HepG2 (cell line): ENCODE measurements around the gene C6orf62. TPM values are rescaled to one million over a fixed set of nuclear protein-coding genes. Genes with fewer than 3 reads are reported as not detected.

Experiments
- ATAC-seq: fragments of 200-7000 bp; cut with Tn5 transposase; 3 replicates; pipeline ENCODE4 v1.9.1; 2020; ENCODE audit warnings: mild to moderate bottlenecking, moderate library complexity
- BruUV-seq: library from RNA; stranded (reverse); fragments of 400-500 nt; replicated peaks from 2 replicates; lab custom pipeline; 2021; lab: Mats Ljungman, UMichigan
- CTCF ChIA-PET: fragments of 300-600 bp; formaldehyde crosslinking; extraction: SDS; loops from one replicate; lab custom pipeline; 2021; ENCODE audit warnings: low total read pairs, inconsistent platforms, low intra/inter-chr PET ratio; lab: Yijun Ruan, JAX
- POLR2A ChIA-PET: fragments of 350-600 bp; sonication (Branson Sonifier 250); formaldehyde crosslinking; loops from one replicate; lab custom pipeline; 2020; ENCODE audit warnings: antibody characterized with exemption, inconsistent platforms; lab: Yijun Ruan, JAX
- DNase-seq: peaks from one replicate; pipeline ENCODE4 v3.0.0-alpha.2; 2015; ENCODE audit warnings: low spot score
- FAIRE-seq: peaks from 3 replicates; lab custom pipeline; 2011; peaks lifted over from hg19 to GRCh38; lab: Jason Lieb, UNC
- H2AFZ ChIP-seq: one replicate; pipeline ENCODE4 v1.6.1; 2011; ENCODE audit warnings: low read length, inconsistent platforms
- H3K27ac ChIP-seq: fragments of 300-600 bp; 3 replicates; pipeline ENCODE4 v1.8.0; 2011; ENCODE audit warnings: mixed run types, mild to moderate bottlenecking, mixed read lengths, low read length, inconsistent platforms; ENCODE audit not compliant: insufficient read depth; ENCODE audit errors: extremely low read length
- H3K27me3 ChIP-seq, 2 experiments: fragments of 200-600 bp in 1 of 2; 2 replicates in 1 of 2; 3 replicates in 1 of 2; pipeline versions ENCODE4 v1.6.0 to v1.8.0; 2011; ENCODE audit warnings: low read length in 2 of 2, mild to moderate bottlenecking in 2 of 2, moderate library complexity in 2 of 2, inconsistent platforms in 1 of 2; ENCODE audit not compliant: insufficient read depth in 2 of 2, control insufficient read depth in 1 of 2
- H3K36me3 ChIP-seq, 2 experiments: fragments of 200-600 bp in 1 of 2; replicated peaks in 1 of 2; 2 replicates in 1 of 2; 3 replicates in 1 of 2; pipeline versions ENCODE4 v1.5.1 to v1.8.0; 2011; ENCODE audit warnings: low read length in 2 of 2, inconsistent platforms in 1 of 2; ENCODE audit not compliant: insufficient read depth in 2 of 2, control insufficient read depth in 1 of 2
- H3K4me1 ChIP-seq: 2 replicates; pipeline ENCODE4 v1.5.1; 2012; ENCODE audit warnings: low read length, inconsistent platforms; ENCODE audit not compliant: insufficient read depth
- H3K4me2 ChIP-seq: 2 replicates; pipeline ENCODE4 v1.6.0; 2011; ENCODE audit warnings: low read depth, low read length, inconsistent platforms
- H3K4me3 ChIP-seq, 3 experiments: fragments of 200-600 bp in 1 of 3; sonication (generic), shearing (Covaris generic) in 1 of 3; replicated peaks in 1 of 3; 2 replicates each; pipeline ENCODE4 v1.5.1; 2011 to 2016; ENCODE audit warnings: low read length in 3 of 3, inconsistent platforms in 2 of 3, low read depth in 2 of 3, mild to moderate bottlenecking in 2 of 3, control low read depth in 1 of 3, mixed read lengths in 1 of 3; ENCODE audit not compliant: insufficient read depth in 1 of 3
- H3K79me2 ChIP-seq: one replicate; pipeline ENCODE4 v1.6.1; 2011; ENCODE audit warnings: low read length, inconsistent platforms; ENCODE audit not compliant: insufficient read depth
- H3K9ac ChIP-seq: 2 replicates; pipeline ENCODE4 v1.6.0; 2011; ENCODE audit warnings: mild to moderate bottlenecking, low read depth, low read length, inconsistent platforms; ENCODE audit not compliant: insufficient read depth
- H3K9me3 ChIP-seq: 2 replicates; pipeline ENCODE4 v1.5.1; 2012; ENCODE audit warnings: mild to moderate bottlenecking, low read length
- H4K20me1 ChIP-seq: 2 replicates; pipeline ENCODE4 v1.6.0; 2011; ENCODE audit warnings: inconsistent platforms, mild to moderate bottlenecking, low read length, moderate library complexity; ENCODE audit not compliant: insufficient read depth
- AGO2 ChIP-seq: fragments of 200-400 bp; formaldehyde crosslinking; optimal IDR thresholded peaks from 2 replicates; pipeline ENCODE3; 2017; ENCODE audit warnings: mild to moderate bottlenecking, low read depth, low read length, moderate library complexity
- CREB3 ChIP-seq: sonication (generic); formaldehyde crosslinking; IDR thresholded peaks from 2 replicates; pipeline ENCODE4 v1.5.0; 2020; ENCODE audit warnings: missing genetic modification reagents
- FLYWCH1 ChIP-seq: sonication (generic); formaldehyde crosslinking; IDR thresholded peaks from 2 replicates; pipeline ENCODE4 v1.8.1; 2023; ENCODE audit warnings: mild to moderate bottlenecking, missing genetic modification reagents
- GPN1 ChIP-seq: sonication (generic); formaldehyde crosslinking; IDR thresholded peaks from 2 replicates; pipeline ENCODE4 v1.5.1; 2020; ENCODE audit warnings: missing genetic modification reagents, borderline replicate concordance
- HNRNPLL ChIP-seq: fragments of 200-400 bp; formaldehyde crosslinking; IDR thresholded peaks from 2 replicates; pipeline ENCODE4 v1.6.1; 2017; ENCODE audit warnings: mild to moderate bottlenecking, low read depth, low read length; ENCODE audit not compliant: poor library complexity, severe bottlenecking
- JARID2 ChIP-seq: sonication (generic); formaldehyde crosslinking; IDR thresholded peaks from 2 replicates; pipeline ENCODE4 v1.8.1; 2023; ENCODE audit warnings: missing genetic modification reagents, inconsistent platforms; ENCODE audit not compliant: insufficient replicate concordance
- JDP2 ChIP-seq: sonication (generic); formaldehyde crosslinking; IDR thresholded peaks from 2 replicates; pipeline ENCODE4 v1.8.1; 2022; ENCODE audit warnings: missing genetic modification reagents, borderline replicate concordance
- NFATC3 ChIP-seq: sonication (generic); formaldehyde crosslinking; IDR thresholded peaks from 2 replicates; pipeline ENCODE4 v1.5.1; 2020; ENCODE audit warnings: mild to moderate bottlenecking, missing genetic modification reagents
- PAF1 ChIP-seq: IDR thresholded peaks from 2 replicates; pipeline ENCODE4 v1.6.1; 2016; ENCODE audit warnings: missing genetic modification reagents, missing compliant biosample characterization
- PHF21A ChIP-seq: sonication (generic); formaldehyde crosslinking; IDR thresholded peaks from 2 replicates; pipeline ENCODE4 v1.5.0; 2020; ENCODE audit warnings: mild to moderate bottlenecking, missing genetic modification reagents
- RBFOX2 ChIP-seq: fragments of 200-400 bp; formaldehyde crosslinking; IDR thresholded peaks from 2 replicates; pipeline ENCODE4 v1.6.1; 2017; ENCODE audit warnings: low read depth, mild to moderate bottlenecking, low read length
- RBM22 ChIP-seq: fragments of 200-400 bp; formaldehyde crosslinking; optimal IDR thresholded peaks from 2 replicates; pipeline ENCODE3; 2017; ENCODE audit warnings: mild to moderate bottlenecking, low read length, moderate library complexity
- RORA ChIP-seq: sonication (generic); formaldehyde crosslinking; IDR thresholded peaks from 2 replicates; pipeline ENCODE4 v1.5.0; 2020; ENCODE audit warnings: mild to moderate bottlenecking, missing genetic modification reagents, moderate library complexity
- RXRB ChIP-seq: IDR thresholded peaks from 2 replicates; pipeline ENCODE4 v1.6.1; 2016; ENCODE audit warnings: borderline replicate concordance, missing genetic modification reagents, missing compliant biosample characterization
- SRF ChIP-seq: IDR thresholded peaks from 2 replicates; pipeline ENCODE4 v1.6.1; 2011; ENCODE audit warnings: mild to moderate bottlenecking, low read depth, low read length, moderate library complexity
- SSRP1 ChIP-seq: IDR thresholded peaks from 2 replicates; pipeline ENCODE4 v1.6.1; 2016; ENCODE audit warnings: control low read depth
- TBX2 ChIP-seq: sonication (generic); formaldehyde crosslinking; IDR thresholded peaks from 2 replicates; pipeline ENCODE4 v1.5.0; 2020; ENCODE audit warnings: missing genetic modification reagents, mild to moderate bottlenecking, borderline replicate concordance
- TOE1 ChIP-seq: sonication (generic); formaldehyde crosslinking; IDR thresholded peaks from 2 replicates; pipeline ENCODE4 v1.4.0; 2020; ENCODE audit warnings: mild to moderate bottlenecking, missing genetic modification reagents
- U2AF1 ChIP-seq: fragments of 200-400 bp; formaldehyde crosslinking; optimal IDR thresholded peaks from 2 replicates; pipeline ENCODE3; 2017; ENCODE audit warnings: mild to moderate bottlenecking, low read depth, low read length
- ZFP36 ChIP-seq: fragments of 150-350 bp; IDR thresholded peaks from 2 replicates; pipeline ENCODE4 v1.6.1; 2018; ENCODE audit warnings: borderline replicate concordance, low read length, low read depth; ENCODE audit not compliant: partially characterized antibody
- ZNF230 ChIP-seq: sonication (generic); formaldehyde crosslinking; IDR thresholded peaks from 2 replicates; pipeline ENCODE4 v1.4.0; 2020; ENCODE audit warnings: mild to moderate bottlenecking, missing genetic modification reagents
- ZNF468 ChIP-seq: sonication (generic); formaldehyde crosslinking; IDR thresholded peaks from 2 replicates; pipeline ENCODE4 v1.8.0; 2022; ENCODE audit warnings: mild to moderate bottlenecking, moderate library complexity, missing genetic modification reagents
- ZNF547 ChIP-seq: sonication (generic); formaldehyde crosslinking; IDR thresholded peaks from 2 replicates; pipeline ENCODE4 v1.5.1; 2020; ENCODE audit warnings: mild to moderate bottlenecking, missing genetic modification reagents
- ZNF577 ChIP-seq: sonication (generic); formaldehyde crosslinking; IDR thresholded peaks from 2 replicates; pipeline ENCODE4 v1.4.0; 2020; ENCODE audit warnings: mild to moderate bottlenecking, low read depth, missing genetic modification reagents, borderline replicate concordance
- ZNF619 ChIP-seq: sonication (generic); formaldehyde crosslinking; IDR thresholded peaks from 2 replicates; pipeline ENCODE4 v1.4.0; 2020; ENCODE audit warnings: mild to moderate bottlenecking, missing genetic modification reagents
- ZNF674 ChIP-seq: sonication (generic); formaldehyde crosslinking; IDR thresholded peaks from 2 replicates; pipeline ENCODE4 v1.5.0; 2020; ENCODE audit warnings: low read depth, mild to moderate bottlenecking, missing genetic modification reagents
- ZSCAN9 ChIP-seq: IDR thresholded peaks from 2 replicates; pipeline ENCODE4 v1.6.1; 2016; ENCODE audit warnings: borderline replicate concordance
- WGBS: methylation state at CpG from one replicate; pipeline ENCODE4 v1.1.6; 2017; ENCODE audit warnings: low lambda C conversion rate; 5-methylcytosine and 5-hydroxymethylcytosine counted together
- in situ Hi-C: cut with HindIII; loops from 2 replicates; pipeline ENCODE4 v1.10.0; 2017; ENCODE audit warnings: low pct_unique_long_range_greater_than_20kb; ENCODE audit not compliant: extremely low pct_ligation_motif_present
- intact Hi-C: fragments of 100-400 bp; cut with micrococcal nuclease; formaldehyde crosslinking; loops from one replicate; pipeline ENCODE4 v1.10.0; 2022; ENCODE audit not compliant: unreplicated experiment
- polyA plus RNA-seq, 8 experiments: library from polyadenylated mRNA; depleted of rRNA in 3 of 8; stranded (reverse) in 7 of 8; unstranded in 1 of 8; fragments of >200 nt; fragmentation: Illumina TruSeq in 4 of 8; extraction: Trizol in 4 of 8; gene quantifications; 2 replicates each; pipeline versions ENCODE4 v1.2.1 to v1.2.3, GENCODE V29; 2011 to 2016; ENCODE audit warnings: low read depth in 4 of 8, missing spikeins in 1 of 8, mixed read lengths in 1 of 8; ENCODE audit not compliant: insufficient read depth in 1 of 8
- total RNA-seq, 5 experiments: library from RNA; depleted of rRNA; stranded (reverse); fragments of >200 nt; fragmentation: Illumina TruSeq; extraction: Trizol; gene quantifications; 2 replicates each; pipeline ENCODE4 v1.2.3, GENCODE V29; 2016; ENCODE audit warnings: low read depth in 1 of 5

The C6orf62 gene
- total and polyA plus RNA-seq, 2 of the 13 experiments (the other 11 are each of a cell fraction or from before 2014, with no cell fraction given): 54.8 to 90.4 TPM

DNA sequence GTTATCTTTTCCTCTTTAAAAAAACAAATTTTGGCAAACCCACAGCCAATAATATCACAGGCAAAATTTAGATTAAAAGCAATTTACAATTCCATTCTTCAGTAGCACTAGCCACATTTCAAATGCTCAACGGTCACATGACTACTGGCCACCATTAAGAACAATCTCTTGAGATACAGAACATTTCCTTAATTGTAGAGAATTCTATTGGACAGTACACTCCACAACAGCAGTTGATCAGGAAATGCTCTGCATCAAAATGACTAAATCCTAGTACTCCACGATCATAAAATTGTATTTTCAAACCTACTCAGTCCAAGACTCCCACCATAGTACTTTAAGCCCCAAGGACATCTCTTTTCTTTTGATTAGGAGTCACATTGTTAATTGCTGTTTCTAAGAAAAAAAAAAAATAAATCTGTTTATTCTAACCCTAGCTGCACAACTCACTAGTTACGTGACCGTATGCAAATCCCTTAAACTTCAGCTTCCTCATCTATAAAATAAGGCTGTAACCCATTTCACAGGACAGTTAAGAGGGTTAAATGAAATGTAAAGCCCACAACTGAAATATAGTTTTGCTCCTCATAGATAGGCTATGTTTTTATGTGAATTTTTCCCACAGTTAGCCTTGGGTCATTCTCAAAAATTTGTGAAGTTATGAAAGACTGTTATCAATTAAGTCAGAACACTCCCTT lies 9.8 kb downstream of the C6orf62 start:
- ChIA-PET CTCF (no interaction called here), POLR2A (interaction anchor here (2.0 kb wide), 1 partner anchor 43 kb away, joined by 6 read pairs; the partner anchor contains the start of genes ACOT13 and TDP2)
- Histone ChIP-seq H2AFZ (no peak overlapping the region), H3K4me2 (no peak overlapping the region), H3K36me3 (peaks cover 23 to 95% of the 10 kb centered on the region in 2 experiments), H4K20me1 (peaks cover 46% of the 10 kb centered on the region), H3K9me3 (no peaks in the 10 kb centered on the region), H3K9ac (no peak overlapping the region), H3K79me2 (peaks cover 35% of the 10 kb centered on the region), H3K27ac (no peak overlapping the region), H3K27me3 (no peaks in the 10 kb centered on the region), H3K4me1 (peaks cover 25% of the 10 kb centered on the region), H3K4me3 (no peak overlapping the region)
- BruUV-seq: no TSS peak
- ATAC-seq: no peak
- FAIRE-seq: no peak
- DNase-seq: no peak
- intact Hi-C loops (loop anchor here (10.0 kb wide), 1 partner anchor 366 kb away; no protein-coding TSS in a partner anchor), in situ Hi-C loops (no loop called here)
- 97% methylated on average over 4 of the region's 4 CpGs for WGBS
- TF ChIP-seq ZFP36: no peak
- no peak for TF ChIP-seq TBX2 (CRISPR knock-in tag)
- no peak for TF ChIP-seq JARID2 (CRISPR knock-in tag)
- 0 out of 2 replicates have a peak, but pooled peaks have one; percentile 54 for TF ChIP-seq SSRP1 (CRISPR knock-in tag)
- TF ChIP-seq PAF1 (CRISPR knock-in tag): 0 out of 2 replicates have a peak, but pooled peaks have one; percentile 37
- TF ChIP-seq RORA (CRISPR knock-in tag): no peak
- no peak for TF ChIP-seq JDP2 (CRISPR knock-in tag)
- no peak for TF ChIP-seq ZSCAN9
- TF ChIP-seq RBFOX2: peak; percentile 78
- no peak for TF ChIP-seq PHF21A
- TF ChIP-seq ZNF547: no peak
- no peak for TF ChIP-seq U2AF1
- no peak for TF ChIP-seq CREB3 (CRISPR knock-in tag)
- no peak for TF ChIP-seq ZNF674 (CRISPR knock-in tag)
- TF ChIP-seq HNRNPLL: no peak
- no peak for TF ChIP-seq RXRB (CRISPR knock-in tag)
- TF ChIP-seq FLYWCH1: no peak
- TF ChIP-seq GPN1 (CRISPR knock-in tag): no peak
- peak; percentile 80 for TF ChIP-seq AGO2
- TF ChIP-seq SRF: no peak
- no peak for TF ChIP-seq ZNF468
- no peak for TF ChIP-seq ZNF577 (CRISPR knock-in tag)
- TF ChIP-seq ZNF230: no peak
- no peak for TF ChIP-seq ZNF619 (CRISPR knock-in tag)
- no peak for TF ChIP-seq NFATC3
- TF ChIP-seq TOE1 (CRISPR knock-in tag): no peak
- peak; percentile 81 for TF ChIP-seq RBM22
